CD4-positive, alpha-beta T cell treated with Interleukin-17A for 4 hours (primary cell): ENCODE results near the gene PABPN1.

ENCODE experiments used
- DNase-seq: peaks from one replicate; pipeline ENCODE4 v3.0.0-alpha.2; 2020; ENCODE audit warnings: mixed read lengths

PABPN1 gene

DNA sequence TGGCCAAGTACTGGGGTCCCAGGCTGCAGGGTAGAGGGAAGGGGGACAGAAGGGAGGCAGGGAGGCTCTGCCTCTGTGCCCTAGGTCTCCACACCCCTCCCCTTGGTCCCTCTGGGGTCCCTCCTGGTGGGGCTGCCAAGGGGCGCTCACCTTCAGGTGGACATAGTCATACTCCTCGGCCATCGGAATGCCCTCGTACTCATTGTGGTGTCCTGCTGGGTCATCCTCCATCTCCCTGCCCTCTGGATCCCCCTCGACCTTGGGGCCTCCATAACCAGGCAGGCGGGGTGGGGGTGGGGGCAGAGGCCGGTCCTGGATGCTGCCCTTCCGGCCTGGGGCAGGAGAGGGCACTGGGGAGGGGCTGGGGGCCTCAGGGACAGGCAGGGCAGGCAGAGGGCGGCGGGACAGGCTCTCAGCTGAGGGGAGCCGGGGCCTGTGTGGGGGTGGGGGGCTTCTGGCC, 37.9 kb downstream of the PABPN1 start:
- DNase-seq = no peak

DNA sequence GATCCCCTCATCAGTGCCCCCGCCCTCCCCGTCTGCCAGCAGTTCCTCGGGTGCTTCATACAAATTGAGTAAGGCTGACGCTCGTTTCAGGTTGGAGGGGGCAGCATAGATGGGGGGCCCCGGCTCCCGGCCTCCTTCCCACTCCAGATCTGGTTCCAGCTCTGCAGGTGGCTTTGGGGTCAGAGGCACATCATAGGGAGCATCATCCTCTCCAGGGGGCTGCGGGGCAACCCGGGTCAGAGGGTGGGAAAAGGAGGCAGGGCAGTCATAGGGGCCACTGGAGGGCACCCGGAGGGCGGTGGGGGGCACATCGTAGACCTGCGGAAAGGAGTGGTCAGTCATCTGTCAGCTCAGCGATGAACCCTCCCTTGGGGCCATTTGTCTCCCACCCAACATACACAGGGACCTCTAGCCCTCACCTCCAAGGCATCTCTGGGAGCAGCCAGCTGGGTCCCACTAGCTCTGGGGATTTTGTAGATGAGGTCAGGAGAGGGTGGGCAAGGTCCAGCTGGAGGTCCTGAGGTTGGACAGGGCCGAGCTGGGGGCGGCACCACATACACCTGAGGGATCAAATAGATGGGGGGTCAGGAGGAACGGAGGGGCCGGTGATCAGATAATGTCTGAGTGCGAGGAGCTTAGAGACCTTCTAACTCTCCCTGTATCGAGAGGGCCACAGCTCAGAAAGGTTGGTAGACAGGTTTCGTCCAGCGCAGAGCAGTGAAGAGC, 38.6 kb downstream of the PABPN1 start:
- DNase-seq = no peak

DNA sequence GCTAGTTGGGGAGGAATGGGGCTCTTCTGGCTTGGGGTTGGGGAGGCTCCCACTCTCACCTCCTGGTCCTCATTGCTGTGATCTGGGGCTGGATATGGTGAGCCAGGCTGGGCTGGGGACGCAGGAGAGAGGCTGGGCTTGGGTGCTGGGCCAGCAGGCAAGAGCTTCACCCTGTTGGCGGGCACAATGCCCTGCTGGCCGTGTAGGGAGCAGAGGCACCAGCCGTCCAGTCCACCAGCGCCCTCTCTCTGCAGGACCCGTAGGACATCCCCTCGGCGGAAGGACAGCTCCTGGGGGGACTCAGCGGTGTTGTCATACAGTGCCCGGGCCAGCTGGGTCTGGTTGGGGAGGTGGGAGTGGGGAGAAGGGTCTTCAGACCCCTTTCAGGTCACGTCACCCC, 39.2 kb downstream of the PABPN1 start:
- peak; percentile 9 for DNase-seq

- no peak for DNase-seq
These were observed 40.1 kb downstream of the PABPN1 start for GRCh38 chr14:23361320-23361719.

DNA sequence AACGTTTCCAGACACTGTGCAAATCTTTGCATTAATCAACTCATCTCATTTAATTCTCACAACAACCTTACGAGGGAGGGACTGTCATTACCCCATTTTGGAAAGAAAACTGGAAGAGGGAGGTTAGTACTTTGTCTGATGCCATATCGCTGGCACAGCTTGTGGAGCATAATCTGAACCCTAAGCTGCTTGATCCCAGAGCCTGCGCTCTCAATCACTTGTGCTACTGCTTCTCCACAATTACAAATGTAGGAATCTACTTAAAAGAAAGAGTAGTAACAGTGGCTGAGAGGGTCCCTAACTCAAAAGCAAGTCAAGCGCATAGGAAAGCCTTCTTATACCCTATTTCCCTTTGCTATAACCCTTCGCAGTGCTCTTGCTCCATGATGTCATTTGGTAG, 40.5 kb downstream of the PABPN1 start:
- DNase-seq = no peak

DNA sequence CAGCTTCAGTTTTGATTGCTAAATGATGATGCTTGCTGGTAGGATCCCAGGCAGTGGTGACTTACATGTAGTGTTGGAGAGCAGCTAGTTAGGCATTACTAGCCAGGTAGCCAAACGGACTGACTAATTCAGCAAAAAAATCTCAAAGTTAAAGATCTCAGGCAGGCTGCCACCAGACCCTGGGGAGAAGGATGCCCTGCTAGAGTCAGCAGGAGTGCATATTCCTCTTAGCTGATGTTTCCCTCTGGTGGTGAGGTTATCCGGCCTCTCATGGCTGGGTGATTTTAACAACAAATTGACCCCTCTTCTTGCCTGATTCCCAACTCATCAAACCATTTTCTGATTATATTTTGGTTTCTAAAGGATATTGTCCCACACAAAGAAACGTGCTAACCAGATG, 40.9 kb downstream of the PABPN1 start:
- DNase-seq = no peak

GRCh38 chr14:23364164-23365035, 43.1 kb downstream of the PABPN1 start:
- DNase-seq = no peak

DNA sequence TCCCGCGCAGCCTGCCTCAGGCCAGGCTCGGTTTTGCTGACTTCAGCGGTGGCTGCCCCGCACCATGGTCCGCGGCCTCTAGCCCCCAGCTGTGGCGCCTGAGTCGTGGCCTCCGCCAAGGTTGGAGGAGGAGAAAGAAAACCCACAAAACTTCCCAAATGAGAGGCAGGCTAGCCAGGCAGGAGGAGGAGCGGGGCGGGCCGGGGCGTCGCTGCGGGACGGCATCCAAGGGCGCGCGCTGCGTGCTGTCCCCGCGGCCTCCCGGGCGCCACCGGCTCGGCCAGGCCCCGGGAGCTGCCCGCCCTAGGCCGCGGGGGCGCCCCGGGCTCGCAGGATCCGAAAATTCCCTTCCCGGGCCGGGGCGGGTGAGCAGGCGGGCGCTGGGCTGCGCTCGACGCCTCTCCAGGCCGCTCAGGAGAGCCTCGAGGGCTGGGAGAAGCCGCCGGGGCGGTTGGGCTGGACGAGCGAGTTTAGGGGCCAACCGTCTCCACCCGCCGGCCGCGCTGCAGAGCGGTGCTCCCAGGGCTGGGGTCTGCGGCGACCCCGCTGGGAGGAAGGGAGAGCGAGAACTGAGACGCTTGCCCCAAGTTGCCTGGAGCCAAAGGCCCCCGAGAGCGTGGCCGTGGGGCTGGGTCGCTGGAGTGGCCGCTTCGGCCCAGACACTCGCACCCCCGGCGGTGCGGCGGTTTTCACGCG, 43.9 kb downstream of the PABPN1 start, which contains the start of gene EFS:
Gene EFS, minus strand, starts transcription at position 137 of the 696 bp plus-strand sequence. CDS start 147 bp downstream, outside the sequence.
- DNase-seq = no peak

- no peak for DNase-seq
These were observed 44.6 kb downstream of the PABPN1 start for GRCh38 chr14:23365732-23366425.

GRCh38 chr14:23366426-23366921, 45.2 kb downstream of the PABPN1 start:
- no peak for DNase-seq

DNA sequence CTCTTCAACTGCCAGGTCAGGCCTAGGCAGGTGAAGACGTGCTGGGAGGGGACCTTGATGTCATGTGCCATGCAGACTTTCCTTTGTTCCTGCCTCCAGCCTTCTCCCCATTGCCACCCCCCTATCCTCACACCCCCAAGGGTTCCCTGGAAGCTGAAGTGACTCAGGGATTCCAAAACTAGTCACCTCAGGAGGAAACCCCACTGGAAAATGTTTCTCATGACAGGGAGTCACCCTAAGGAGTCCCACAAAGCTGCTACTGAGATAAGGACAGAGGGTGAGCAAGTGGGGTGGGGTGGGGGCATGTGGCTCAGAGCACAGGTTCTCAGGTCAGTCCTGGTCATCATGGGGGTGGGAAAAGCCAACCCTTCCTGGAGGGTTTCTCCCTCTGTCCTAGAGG, 49.0 kb downstream of the PABPN1 start:
- no peak for DNase-seq

DNA sequence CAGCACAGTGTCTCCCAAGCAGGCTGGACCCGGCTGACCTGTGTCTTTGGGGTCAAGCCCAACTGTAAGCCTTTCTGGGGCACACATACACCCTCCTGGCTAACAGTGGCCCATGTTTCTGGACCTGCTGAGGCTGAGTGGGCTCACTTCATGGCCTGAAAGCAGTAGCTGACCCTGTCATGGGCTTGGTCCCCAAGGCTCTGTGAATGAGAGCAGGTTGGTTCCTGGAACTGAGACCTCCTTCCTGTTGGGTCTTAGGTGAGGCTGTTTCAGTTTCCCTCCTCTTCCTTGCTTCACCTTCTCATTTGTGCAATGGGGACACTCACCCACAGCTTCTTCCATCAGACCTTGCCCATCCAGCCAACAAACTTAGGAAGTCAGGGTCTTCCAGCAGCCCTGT, 50.6 kb downstream of the PABPN1 start:
- DNase-seq = no peak

DNA sequence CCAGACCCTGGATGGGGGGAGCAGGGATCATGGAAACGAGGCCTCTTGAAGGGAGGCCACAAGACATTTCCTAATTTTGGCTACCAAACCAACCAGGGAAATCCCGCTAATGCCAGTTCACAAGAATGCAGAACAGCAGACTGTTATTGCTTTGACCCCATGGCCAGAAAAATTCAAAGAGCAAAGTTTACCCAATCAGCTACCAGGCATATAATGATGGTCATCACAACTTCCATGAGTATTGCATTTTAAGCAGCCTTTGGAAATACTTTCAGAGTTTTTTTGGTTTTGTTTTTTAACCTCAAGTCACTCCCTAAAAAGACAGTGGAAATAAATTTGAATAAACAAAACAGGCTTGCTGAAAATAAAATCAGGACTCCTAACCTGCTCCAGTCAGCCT, 51.3 kb downstream of the PABPN1 start, which contains the start of gene IL25:
Gene IL25, plus strand, starts transcription at position 301 of the 400 bp plus-strand sequence.
- no peak for DNase-seq

- DNase-seq = no peak
These were observed 51.8 kb downstream of the PABPN1 start for GRCh38 chr14:23373041-23373440.
